Activated naive CD8-positive, alpha-beta T cell treated with anti-CD3 and anti-CD28 coated beads, Interleukin-2, amount 50 U/mL, for 24 hours (primary cell): Measurements from ENCODE around the gene CD160.
"Not testable (repeated sequence)": the region's sequence is repeated elsewhere in the genome, so short reads cannot be mapped to it uniquely, and the experiment has no call there.

Experiments used
- ATAC-seq: fragments of 150-1000 bp; cut with Tn5 transposase; one replicate; pipeline ENCODE4 v1.10.0; 2021
- DNase-seq: peaks from one replicate; pipeline ENCODE4 v3.0.0; 2021
- H3K27ac Mint-ChIP-seq: one replicate; pipeline ENCODE4 v1.8.0; 2021; ENCODE audit warnings: mild to moderate bottlenecking, mixed read lengths
- H3K27me3 Mint-ChIP-seq: one replicate; pipeline ENCODE4 v1.8.0; 2021; ENCODE audit warnings: mixed read lengths
- H3K36me3 Mint-ChIP-seq: one replicate; pipeline ENCODE4 v1.8.0; 2021; ENCODE audit warnings: low read depth, mixed read lengths
- H3K4me1 Mint-ChIP-seq: one replicate; pipeline ENCODE4 v1.8.0; 2021; ENCODE audit warnings: mixed read lengths
- H3K4me3 Mint-ChIP-seq: one replicate; pipeline ENCODE4 v1.8.0; 2021; ENCODE audit warnings: mild to moderate bottlenecking, moderate library complexity, mixed read lengths
- H3K9me3 Mint-ChIP-seq: one replicate; pipeline ENCODE4 v1.8.0; 2021; ENCODE audit warnings: mixed read lengths

The CD160 gene

GRCh38 chr1:145726193-145726592 is 6.9 kb downstream of the CD160 start:
- not testable (repeated sequence) for DNase-seq, H3K27ac Mint-ChIP-seq, H3K27me3 Mint-ChIP-seq, H3K4me3 Mint-ChIP-seq, H3K36me3 Mint-ChIP-seq, H3K9me3 Mint-ChIP-seq, ATAC-seq
- peaks cover 13% of the 10 kb centered on the region for H3K4me1 Mint-ChIP-seq

- H3K4me1 Mint-ChIP-seq: peaks cover 6% of the 10 kb centered on the region
- no peak overlapping the region for H3K27ac Mint-ChIP-seq
- no peaks in the 10 kb centered on the region for H3K36me3 Mint-ChIP-seq
- H3K27me3 Mint-ChIP-seq: no peaks in the 10 kb centered on the region
- DNase-seq (no peak), ATAC-seq (no peak)
- H3K9me3 Mint-ChIP-seq: no peaks in the 10 kb centered on the region
- no peak overlapping the region for H3K4me3 Mint-ChIP-seq
Measured at GRCh38 chr1:145729196-145729595, 9.9 kb downstream of the CD160 start.

GRCh38 chr1:145729666-145730436 is 10.6 kb downstream of the CD160 start:
- peaks cover 6% of the 10 kb centered on the region for H3K4me1 Mint-ChIP-seq
- H3K36me3 Mint-ChIP-seq: no peaks in the 10 kb centered on the region
- no peaks in the 10 kb centered on the region for H3K27me3 Mint-ChIP-seq
- DNase-seq: no peak
- no peak overlapping the region for H3K27ac Mint-ChIP-seq
- H3K4me3 Mint-ChIP-seq: no peak overlapping the region
- no peaks in the 10 kb centered on the region for H3K9me3 Mint-ChIP-seq
- no peak for ATAC-seq

GRCh38 chr1:145730467-145730866 is 11.2 kb downstream of the CD160 start:
- ATAC-seq: no peak
- H3K4me3 Mint-ChIP-seq: no peak overlapping the region
- H3K4me1 Mint-ChIP-seq: peaks cover 6% of the 10 kb centered on the region
- no peak for DNase-seq
- no peaks in the 10 kb centered on the region for H3K9me3 Mint-ChIP-seq
- no peaks in the 10 kb centered on the region for H3K36me3 Mint-ChIP-seq
- H3K27ac Mint-ChIP-seq: no peak overlapping the region
- H3K27me3 Mint-ChIP-seq: no peaks in the 10 kb centered on the region

GRCh38 chr1:145730900-145731299 is 11.6 kb downstream of the CD160 start:
- Mint-ChIP-seq H3K36me3 (no peaks in the 10 kb centered on the region), H3K4me1 (peaks cover 6% of the 10 kb centered on the region), H3K4me3 (no peak overlapping the region), H3K9me3 (no peaks in the 10 kb centered on the region), H3K27me3 (no peaks in the 10 kb centered on the region), H3K27ac (no peak overlapping the region)
- DNase-seq: no peak
- no peak for ATAC-seq

GRCh38 chr1:145736191-145736590 is 16.9 kb downstream of the CD160 start:
- H3K9me3 Mint-ChIP-seq: no peaks in the 10 kb centered on the region
- H3K27me3 Mint-ChIP-seq: no peaks in the 10 kb centered on the region
- H3K4me1 Mint-ChIP-seq: peaks cover 2% of the 10 kb centered on the region
- no peak for DNase-seq
- ATAC-seq: no peak
- no peak overlapping the region for H3K27ac Mint-ChIP-seq
- peaks cover 2% of the 10 kb centered on the region for H3K36me3 Mint-ChIP-seq
- no peak overlapping the region for H3K4me3 Mint-ChIP-seq

GRCh38 chr1:145740269-145740668 is 21.0 kb downstream of the CD160 start:
- H3K27me3 Mint-ChIP-seq: no peaks in the 10 kb centered on the region
- no peak overlapping the region for H3K27ac Mint-ChIP-seq
- no peak for ATAC-seq
- H3K36me3 Mint-ChIP-seq: peaks cover 26% of the 10 kb centered on the region
- H3K4me1 Mint-ChIP-seq: peaks cover 4% of the 10 kb centered on the region
- no peaks in the 10 kb centered on the region for H3K9me3 Mint-ChIP-seq
- H3K4me3 Mint-ChIP-seq: no peak overlapping the region
- no peak for DNase-seq

GRCh38 chr1:145747398-145748247 is 28.3 kb downstream of the CD160 start:
- Mint-ChIP-seq H3K4me1 (peaks cover 10% of the 10 kb centered on the region), H3K27ac (no peak overlapping the region), H3K27me3 (no peaks in the 10 kb centered on the region), H3K36me3 (peaks cover 49% of the 10 kb centered on the region), H3K9me3 (no peaks in the 10 kb centered on the region), H3K4me3 (no peak overlapping the region)
- DNase-seq: no peak
- ATAC-seq: no peak

GRCh38 chr1:145750426-145750825 is 31.1 kb downstream of the CD160 start:
- no peaks in the 10 kb centered on the region for H3K27me3 Mint-ChIP-seq
- no peak overlapping the region for H3K4me3 Mint-ChIP-seq
- DNase-seq (no peak), ATAC-seq (no peak)
- no peak overlapping the region for H3K27ac Mint-ChIP-seq
- H3K9me3 Mint-ChIP-seq: no peaks in the 10 kb centered on the region
- H3K4me1 Mint-ChIP-seq: peaks cover 10% of the 10 kb centered on the region
- H3K36me3 Mint-ChIP-seq: peaks cover 37% of the 10 kb centered on the region

GRCh38 chr1:145751491-145752037 is 32.3 kb downstream of the CD160 start:
- no peak for DNase-seq
- Mint-ChIP-seq H3K27me3 (no peaks in the 10 kb centered on the region), H3K9me3 (no peaks in the 10 kb centered on the region), H3K4me1 (peaks cover 10% of the 10 kb centered on the region), H3K27ac (peak overlapping the region; percentile 25), H3K36me3 (peaks cover 40% of the 10 kb centered on the region), H3K4me3 (no peak overlapping the region)
- no peak for ATAC-seq

GRCh38 chr1:145757420-145757819 is 38.1 kb downstream of the CD160 start:
- Mint-ChIP-seq H3K27me3 (no peaks in the 10 kb centered on the region), H3K27ac (peak overlapping the region; percentile 20), H3K9me3 (peaks cover 6% of the 10 kb centered on the region), H3K4me3 (no peak overlapping the region), H3K36me3 (peaks cover 42% of the 10 kb centered on the region), H3K4me1 (peaks cover 16% of the 10 kb centered on the region)
- DNase-seq: no peak
- no peak for ATAC-seq

GRCh38 chr1:145758116-145758515 is 38.8 kb downstream of the CD160 start:
- Mint-ChIP-seq H3K4me1 (peaks cover 16% of the 10 kb centered on the region), H3K27me3 (no peaks in the 10 kb centered on the region), H3K36me3 (peaks cover 44% of the 10 kb centered on the region), H3K4me3 (no peak overlapping the region), H3K9me3 (peaks cover 6% of the 10 kb centered on the region), H3K27ac (no peak overlapping the region)
- DNase-seq (no peak), ATAC-seq (no peak)

GRCh38 chr1:145758575-145758974 is 39.3 kb downstream of the CD160 start:
- ATAC-seq: no peak
- H3K4me1 Mint-ChIP-seq: peaks cover 16% of the 10 kb centered on the region
- H3K4me3 Mint-ChIP-seq: no peak overlapping the region
- DNase-seq: no peak
- H3K9me3 Mint-ChIP-seq: peaks cover 6% of the 10 kb centered on the region
- no peaks in the 10 kb centered on the region for H3K27me3 Mint-ChIP-seq
- H3K27ac Mint-ChIP-seq: no peak overlapping the region
- H3K36me3 Mint-ChIP-seq: peaks cover 45% of the 10 kb centered on the region

GRCh38 chr1:145759721-145760120 is 40.4 kb downstream of the CD160 start:
- Mint-ChIP-seq H3K4me3 (no peak overlapping the region), H3K4me1 (peaks cover 16% of the 10 kb centered on the region), H3K27me3 (no peaks in the 10 kb centered on the region), H3K9me3 (peaks cover 6% of the 10 kb centered on the region), H3K27ac (no peak overlapping the region), H3K36me3 (peaks cover 42% of the 10 kb centered on the region)
- ATAC-seq: no peak
- no peak for DNase-seq
